Activated naive CD4-positive, alpha-beta T cell treated with anti-CD3 and anti-CD28 coated beads, Interleukin-2, amount 10 ng/mL, durations not matched to agents 7 days and 5 days (primary cell): ENCODE results near the gene ZNF774.
A peak's percentile ranks its signal among the peaks of the same experiment; 100 is the strongest.
"Not testable (repeated sequence)": the region's sequence is repeated elsewhere in the genome, so short reads cannot be mapped to it uniquely, and the experiment has no call there.

ENCODE experiments used
- CTCF ChIA-PET: fragments of 350-600 bp; sonication (Branson Sonifier 250); formaldehyde crosslinking; loops from one replicate; lab custom pipeline; 2021; ENCODE audit warnings: antibody characterized with exemption; lab: Charles Lee
- DNase-seq: peaks from one replicate; pipeline ENCODE4 v3.0.0-alpha.2; 2020
- H3K27ac Mint-ChIP-seq: one replicate; pipeline ENCODE4 v1.8.0; 2021; ENCODE audit warnings: mild to moderate bottlenecking, moderate library complexity, mixed read lengths
- H3K27me3 Mint-ChIP-seq: one replicate; pipeline ENCODE4 v1.8.0; 2021; ENCODE audit warnings: mild to moderate bottlenecking, mixed read lengths
- H3K36me3 Mint-ChIP-seq: one replicate; pipeline ENCODE4 v1.8.0; 2021; ENCODE audit warnings: mixed read lengths
- H3K4me1 Mint-ChIP-seq: one replicate; pipeline ENCODE4 v1.8.0; 2021; ENCODE audit warnings: mixed read lengths
- H3K4me3 Mint-ChIP-seq: one replicate; pipeline ENCODE4 v1.8.0; 2021; ENCODE audit warnings: mild to moderate bottlenecking, moderate library complexity, mixed read lengths
- H3K9me3 Mint-ChIP-seq: one replicate; pipeline ENCODE4 v1.8.0; 2021; ENCODE audit warnings: mixed read lengths

ZNF774 gene

GRCh38 chr15:90402767-90403166 is 50.7 kb downstream of the ZNF774 start:
- CTCF ChIA-PET: interaction anchor here (1.0 to 3.4 kb wide), 5 partner anchors 9 to 83 kb away, joined by 3 to 18 read pairs (median 4); no protein-coding TSS in a partner anchor
- no peak for DNase-seq
- Mint-ChIP-seq H3K27me3 (no peaks in the 10 kb centered on the region), H3K9me3 (no peaks in the 10 kb centered on the region), H3K4me3 (no peak overlapping the region), H3K4me1 (peaks cover 69% of the 10 kb centered on the region), H3K27ac (peak overlapping the region; percentile 90), H3K36me3 (peaks cover 22% of the 10 kb centered on the region)

DNA sequence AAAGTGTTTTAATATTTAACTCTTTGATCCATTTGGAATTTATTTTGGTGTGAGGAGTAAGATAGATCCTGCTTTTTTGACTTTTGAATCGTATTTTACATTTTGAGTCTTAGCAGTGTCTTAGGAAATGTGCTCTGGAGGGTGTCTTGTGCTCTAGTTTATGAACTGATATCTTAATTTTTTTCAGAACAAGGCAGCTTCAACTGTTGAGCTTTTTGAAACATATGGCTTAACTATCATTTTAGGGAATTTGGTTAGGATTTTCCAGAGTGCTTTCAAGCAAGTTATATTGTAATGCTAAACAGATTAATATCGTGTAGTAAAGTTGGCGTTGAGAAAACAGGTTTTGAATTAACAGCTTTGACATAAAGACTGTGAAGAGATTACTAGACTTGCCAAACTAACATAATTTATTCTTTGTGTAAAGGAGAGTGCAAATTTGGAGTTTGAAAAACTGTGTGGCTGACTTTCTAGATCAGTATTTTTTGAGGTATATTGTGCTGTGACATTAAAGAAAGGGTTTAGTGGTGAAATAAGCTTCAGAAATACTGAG is 53.0 kb downstream of the ZNF774 start:
- no peak overlapping the region for H3K4me3 Mint-ChIP-seq
- no peak overlapping the region for H3K27ac Mint-ChIP-seq
- H3K36me3 Mint-ChIP-seq: peaks cover 36% of the 10 kb centered on the region
- peaks cover 3% of the 10 kb centered on the region for H3K9me3 Mint-ChIP-seq
- no peak for DNase-seq
- peaks cover 77% of the 10 kb centered on the region for H3K4me1 Mint-ChIP-seq
- no peaks in the 10 kb centered on the region for H3K27me3 Mint-ChIP-seq
- CTCF ChIA-PET: no interaction called here

DNA sequence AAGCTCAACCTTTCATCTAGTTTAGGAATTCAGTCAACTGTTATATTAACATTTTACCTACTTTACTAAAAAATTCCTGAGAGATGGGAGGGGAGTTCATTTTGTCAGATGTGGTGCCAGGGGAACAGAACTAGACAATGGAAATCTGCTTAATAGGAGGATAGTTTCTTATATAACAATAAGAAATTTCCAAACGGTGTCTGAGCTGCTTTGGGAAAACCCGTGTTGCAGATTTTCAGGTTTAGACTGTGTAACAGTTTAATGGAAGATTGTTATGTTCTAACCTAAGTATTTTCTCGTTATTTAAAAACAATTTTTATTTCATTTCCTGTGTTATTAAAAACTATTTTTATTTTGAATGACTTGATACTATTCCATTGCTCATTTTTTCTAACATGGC is 55.3 kb downstream of the ZNF774 start:
- Mint-ChIP-seq H3K27ac (no peak overlapping the region), H3K9me3 (peaks cover 3% of the 10 kb centered on the region), H3K27me3 (no peaks in the 10 kb centered on the region), H3K36me3 (peaks cover 40% of the 10 kb centered on the region), H3K4me3 (no peak overlapping the region), H3K4me1 (peaks cover 71% of the 10 kb centered on the region)
- no peak for DNase-seq
- CTCF ChIA-PET: interaction anchor here (0.7 to 2.9 kb wide), 6 partner anchors 13 to 88 kb away, joined by 3 to 11 read pairs (median 4); no protein-coding TSS in a partner anchor

- peak; percentile 32 for DNase-seq
- Mint-ChIP-seq H3K36me3 (peaks cover 40% of the 10 kb centered on the region), H3K4me1 (peaks cover 74% of the 10 kb centered on the region)
Observed at GRCh38 chr15:90407871-90408317, 55.8 kb downstream of the ZNF774 start.

GRCh38 chr15:90408657-90409056 is 56.6 kb downstream of the ZNF774 start:
- H3K4me1 Mint-ChIP-seq: peaks cover 80% of the 10 kb centered on the region
- no peak overlapping the region for H3K4me3 Mint-ChIP-seq
- H3K27me3 Mint-ChIP-seq: no peaks in the 10 kb centered on the region
- CTCF ChIA-PET: interaction anchor here (1.5 to 2.9 kb wide), 2 partner anchors 74 to 88 kb away, joined by 3 to 11 read pairs; no protein-coding TSS in a partner anchor
- peaks cover 3% of the 10 kb centered on the region for H3K9me3 Mint-ChIP-seq
- DNase-seq: no peak
- H3K27ac Mint-ChIP-seq: no peak overlapping the region
- H3K36me3 Mint-ChIP-seq: peaks cover 41% of the 10 kb centered on the region

More at GRCh38 chr15:90407871-90408317, 55.8 kb downstream of the ZNF774 start:
- Mint-ChIP-seq H3K27me3 (no peaks in the 10 kb centered on the region), H3K27ac (peak overlapping the region; percentile 17), H3K9me3 (peaks cover 3% of the 10 kb centered on the region), H3K4me3 (no peak overlapping the region)
- CTCF ChIA-PET: interaction anchor here (0.7 to 2.9 kb wide), 6 partner anchors 13 to 88 kb away, joined by 3 to 11 read pairs (median 4); no protein-coding TSS in a partner anchor

DNA sequence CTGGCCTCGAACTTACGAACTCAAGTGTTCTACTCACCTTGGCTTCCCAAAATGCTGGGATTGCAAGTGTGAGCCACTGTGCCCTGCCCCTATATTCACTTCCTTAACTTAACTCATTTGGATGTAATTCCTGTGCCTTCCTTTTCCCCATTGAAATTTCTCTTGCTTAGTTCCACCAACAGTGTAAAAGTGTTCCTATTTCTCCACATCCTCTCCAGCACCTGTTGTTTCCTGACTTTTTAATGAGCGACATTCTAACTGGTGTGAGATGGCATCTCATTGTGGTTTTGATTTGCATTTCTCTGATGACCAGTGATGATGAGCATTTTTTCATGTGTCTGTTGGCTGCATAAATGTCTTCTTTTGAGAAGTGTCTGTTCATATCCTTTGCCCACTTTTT is 57.5 kb downstream of the ZNF774 start:
- not testable (repeated sequence) for H3K27ac Mint-ChIP-seq, H3K4me3 Mint-ChIP-seq

GRCh38 chr15:90410316-90410715 is 58.2 kb downstream of the ZNF774 start:
- H3K27ac Mint-ChIP-seq, H3K9me3 Mint-ChIP-seq, DNase-seq, CTCF ChIA-PET, H3K27me3 Mint-ChIP-seq, H3K4me3 Mint-ChIP-seq: not testable (repeated sequence)
- peaks cover 78% of the 10 kb centered on the region for H3K4me1 Mint-ChIP-seq
- peaks cover 40% of the 10 kb centered on the region for H3K36me3 Mint-ChIP-seq

More for the DNA sequence above, 57.5 kb downstream of the ZNF774 start:
- peaks cover 39% of the 10 kb centered on the region for H3K36me3 Mint-ChIP-seq
- CTCF ChIA-PET, H3K9me3 Mint-ChIP-seq, DNase-seq, H3K27me3 Mint-ChIP-seq: not testable (repeated sequence)
- peaks cover 80% of the 10 kb centered on the region for H3K4me1 Mint-ChIP-seq

DNA sequence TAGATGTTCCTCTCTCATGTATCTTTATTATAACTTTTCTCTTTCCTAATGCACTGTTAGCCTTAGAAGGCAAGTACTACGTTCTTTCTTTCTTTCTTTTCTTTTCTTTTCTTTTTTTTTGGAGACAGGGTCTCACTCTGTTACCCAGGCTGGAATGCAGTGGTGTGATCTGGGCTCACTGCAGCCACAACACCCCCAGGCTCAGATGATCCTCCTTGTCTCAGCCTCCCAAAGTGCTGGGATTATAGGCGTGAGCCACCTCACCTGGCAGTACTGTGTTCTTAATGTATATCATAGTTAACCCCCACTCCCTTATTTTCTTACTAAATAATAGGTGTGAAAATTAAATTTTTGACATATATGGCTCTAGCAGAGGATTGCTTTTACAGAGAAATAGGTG is 59.1 kb downstream of the ZNF774 start:
- no peaks in the 10 kb centered on the region for H3K27me3 Mint-ChIP-seq
- H3K27ac Mint-ChIP-seq: no peak overlapping the region
- no peak overlapping the region for H3K4me3 Mint-ChIP-seq
- DNase-seq: no peak
- CTCF ChIA-PET: interaction anchor here (1.1 to 1.2 kb wide), 2 partner anchors 8 to 27 kb away, joined by 3 read pairs; no protein-coding TSS in a partner anchor
- H3K36me3 Mint-ChIP-seq: peaks cover 48% of the 10 kb centered on the region
- H3K9me3 Mint-ChIP-seq: peaks cover 6% of the 10 kb centered on the region
- H3K4me1 Mint-ChIP-seq: peaks cover 76% of the 10 kb centered on the region
